GM12878 (cell line): ENCODE measurements around the gene FEM1B. TPM values are rescaled to one million over a fixed set of nuclear protein-coding genes. Genes with fewer than 3 reads are reported as not detected.

Experiments used
- ATAC-seq: fragments of 200-7000 bp; cut with Tn5 transposase; 3 replicates; pipeline ENCODE4 v1.9.1; 2020; ENCODE audit warnings: mild to moderate bottlenecking, moderate library complexity
- BruUV-seq: library from RNA; stranded (reverse); fragments of 400-500 nt; replicated peaks from 2 replicates; lab custom pipeline; 2021; lab: Mats Ljungman, UMichigan
- CTCF ChIA-PET: fragments of 300-600 bp; sonication (Branson Sonifier 250); formaldehyde crosslinking; extraction: SDS; loops from one replicate; lab custom pipeline; 2021; ENCODE audit warnings: inconsistent platforms; lab: Yijun Ruan, JAX
- POLR2A ChIA-PET: fragments of 350-600 bp; formaldehyde crosslinking; extraction: SDS; loops from one replicate; lab custom pipeline; 2021; ENCODE audit warnings: inconsistent platforms; lab: Charles Lee
- RAD21 ChIA-PET: fragments of 300-600 bp; sonication (Branson Sonifier 250); formaldehyde crosslinking; loops from one replicate; lab custom pipeline; 2023; ENCODE audit warnings: antibody characterized with exemption; ENCODE audit not compliant: unreplicated experiment; lab: Charles Lee
- SMC1A ChIA-PET: fragments of 300-600 bp; sonication (Branson Sonifier 250); formaldehyde crosslinking; loops from one replicate; lab custom pipeline; 2023; ENCODE audit not compliant: unreplicated experiment, uncharacterized antibody; lab: Charles Lee
- DNase-seq: peaks from one replicate; pipeline ENCODE4 v3.0.0-alpha.2; 2011; ENCODE audit warnings: low read depth, low spot score
- FAIRE-seq: peaks from 3 replicates; lab custom pipeline; 2011; peaks lifted over from hg19 to GRCh38; lab: Jason Lieb, UNC
- H2AFZ ChIP-seq: 2 replicates; pipeline ENCODE4 v1.6.0; 2011; ENCODE audit warnings: low read depth, low read length, control low read depth; ENCODE audit not compliant: control insufficient read depth
- H3K27ac ChIP-seq: 2 replicates; pipeline ENCODE4 v1.5.1; 2011; ENCODE audit warnings: control low read depth; ENCODE audit not compliant: control insufficient read depth, insufficient read depth
- H3K27me3 ChIP-seq, 2 experiments: replicated peaks in 1 of 2; 2 replicates each; pipeline versions ENCODE4 v1.6.0 to v1.6.1; 2011; ENCODE audit warnings: low read length in 1 of 2; ENCODE audit not compliant: control insufficient read depth in 2 of 2, insufficient read depth in 2 of 2
- H3K36me3 ChIP-seq, 2 experiments: 2 replicates each; pipeline ENCODE4 v1.5.1; 2011; ENCODE audit warnings: low read length in 1 of 2; ENCODE audit not compliant: control insufficient read depth in 2 of 2, insufficient read depth in 2 of 2
- H3K4me1 ChIP-seq: 2 replicates; pipeline ENCODE4 v1.6.1; 2011; ENCODE audit warnings: mild to moderate bottlenecking, low read length, moderate library complexity, mixed read lengths; ENCODE audit not compliant: control insufficient read depth, insufficient read depth
- H3K4me2 ChIP-seq: 2 replicates; pipeline ENCODE4 v1.6.0; 2011; ENCODE audit warnings: control low read depth; ENCODE audit not compliant: control insufficient read depth, insufficient read depth
- H3K4me3 ChIP-seq: fragments of 200-600 bp; sonication (generic); 2 replicates; pipeline ENCODE4 v1.5.1; 2016
- H3K79me2 ChIP-seq: 2 replicates; pipeline ENCODE4 v1.6.0; 2011; ENCODE audit warnings: low read length; ENCODE audit not compliant: control insufficient read depth, insufficient read depth
- H3K9ac ChIP-seq: 2 replicates; pipeline ENCODE4 v1.8.0; 2011; ENCODE audit warnings: low read length, control low read depth, mixed read lengths; ENCODE audit not compliant: control insufficient read depth, insufficient read depth
- H3K9me3 ChIP-seq: replicated peaks from 3 replicates; pipeline ENCODE4 v1.5.1; 2011; ENCODE audit warnings: mild to moderate bottlenecking, low read length; ENCODE audit not compliant: control insufficient read depth, insufficient read depth
- H4K20me1 ChIP-seq: 2 replicates; pipeline ENCODE4 v1.6.0; 2011; ENCODE audit not compliant: control insufficient read depth, insufficient read depth
- WGBS: methylation state at CpG from one replicate; pipeline ENCODE4 v1.1.6; 2016; ENCODE audit warnings: low lambda C conversion rate; ENCODE audit not compliant: insufficient replicate concordance, insufficient coverage; ENCODE audit errors: missing lambda C conversion rate; 5-methylcytosine and 5-hydroxymethylcytosine counted together
- in situ Hi-C: fragments of 300-500 bp; cut with MboI; formaldehyde crosslinking; loops from 9 replicates; pipeline ENCODE4 v1.14.3; 2018; ENCODE audit warnings: mixed read lengths
- intact Hi-C: fragments of 100-400 bp; cut with micrococcal nuclease; formaldehyde crosslinking; loops from one replicate; pipeline ENCODE4 v1.14.2; 2022; ENCODE audit not compliant: unreplicated experiment
- polyA plus RNA-seq, 11 experiments: library from polyadenylated mRNA; depleted of rRNA in 4 of 11; unstranded in 6 of 11; stranded (reverse) in 5 of 11; fragments of >200 nt; fragmentation: Nextera tagmentation in 4 of 11; fragmentation: Illumina TruSeq in 1 of 11; extraction: Ambion mirVana in 4 of 11; extraction: Trizol in 1 of 11; gene quantifications; 1 replicate in 1 of 11; 2 replicates in 10 of 11; pipeline versions ENCODE4 v1.2.1 to v1.2.3, GENCODE V29; 2011 to 2016; ENCODE audit warnings: inconsistent platforms in 2 of 11, missing spikeins in 2 of 11, low read depth in 1 of 11
- total RNA-seq, 4 experiments: library from RNA; depleted of rRNA in 3 of 4; stranded (reverse); fragments of >200 nt in 3 of 4; fragmentation: Illumina TruSeq in 1 of 4; extraction: Trizol in 1 of 4; gene quantifications; 2 replicates each; pipeline versions ENCODE4 v1.2.1 to v1.2.3, GENCODE V29; 2013 to 2021
- TF ChIP-seq, protein P1 (sequence below): IDR thresholded peaks from 2 replicates; pipeline ENCODE4 v1.6.1; 2011; ENCODE audit warnings: low read depth, low read length, improper control_type of control experiment, borderline replicate concordance
- TF ChIP-seq, protein P2 (sequence below): fragments of 450-650 bp; IDR thresholded peaks from 2 replicates; pipeline ENCODE4 v1.6.1; 2017; ENCODE audit warnings: mild to moderate bottlenecking, moderate library complexity

Gene FEM1B
- total and polyA plus RNA-seq, 10 of the 15 experiments (the other 5 are each of a cell fraction or from before 2014, with no cell fraction given), result 5.5 to 61.1 (median 18.2) TPM

DNA sequence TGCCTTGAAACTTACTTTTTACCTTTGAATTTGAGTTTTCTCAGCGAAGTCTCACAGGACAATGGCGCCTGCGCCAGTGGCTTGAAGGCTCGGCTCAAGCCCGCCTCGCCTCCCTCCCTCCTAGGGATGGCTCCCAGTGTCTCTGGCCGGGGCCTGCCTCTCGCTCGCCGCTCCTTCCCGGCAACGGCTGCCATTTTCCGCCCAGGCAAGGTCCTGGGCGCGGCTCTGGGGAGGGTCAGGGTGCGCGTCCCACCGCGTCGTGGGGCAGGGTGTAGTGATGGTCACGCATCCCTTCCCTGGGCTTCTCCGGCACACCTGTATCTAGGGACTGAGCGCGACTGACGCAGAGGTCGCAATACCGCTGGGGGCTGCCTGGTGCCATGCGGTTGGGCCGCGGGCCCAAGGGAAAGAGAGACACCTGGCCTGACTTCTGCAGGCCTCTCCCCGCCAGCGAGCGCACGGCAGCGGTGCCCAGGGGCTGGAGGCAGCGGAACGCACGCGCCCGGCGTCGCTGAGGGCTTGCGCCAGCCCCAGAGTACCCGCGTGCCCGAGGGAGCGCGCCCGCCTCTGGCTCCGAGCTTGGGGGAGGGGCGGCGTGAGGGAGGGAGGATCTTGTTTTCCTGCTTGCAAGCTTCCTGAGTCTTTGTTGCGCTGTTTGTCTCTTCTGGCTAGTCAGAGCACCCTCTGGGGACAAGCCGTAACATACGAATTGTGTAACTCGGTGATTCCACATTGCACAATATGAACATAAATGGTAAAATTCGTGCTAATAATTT is 20.7 kb upstream of the FEM1B start:
- ChIA-PET RAD21 (interaction anchor here (0.9 to 1.0 kb wide), 2 partner anchors 50 kb away, joined by 3 read pairs; no protein-coding TSS in a partner anchor), POLR2A (no interaction called here), SMC1A (no interaction called here), CTCF (no interaction called here)
- FAIRE-seq (no peak), ATAC-seq (peak; percentile 61), DNase-seq (no peak)
- WGBS, result 20% methylated on average over 55 of the region's 57 CpGs
- Histone ChIP-seq H3K36me3 (no peaks in the 10 kb centered on the region), H3K9ac (no peak overlapping the region), H3K4me2 (peak overlapping the region; percentile 68), H3K4me1 (no peaks in the 10 kb centered on the region), H3K79me2 (no peaks in the 10 kb centered on the region), H3K27me3 (no peaks in the 10 kb centered on the region; a peak in 2 of 4 replicates), H2AFZ (peak overlapping the region; percentile 57), H4K20me1 (no peaks in the 10 kb centered on the region), H3K9me3 (no peaks in the 10 kb centered on the region), H3K27ac (no peak overlapping the region), H3K4me3 (no peak overlapping the region; the same call in 1 of the 2 replicates)
- TF ChIP-seq, protein P1, sequence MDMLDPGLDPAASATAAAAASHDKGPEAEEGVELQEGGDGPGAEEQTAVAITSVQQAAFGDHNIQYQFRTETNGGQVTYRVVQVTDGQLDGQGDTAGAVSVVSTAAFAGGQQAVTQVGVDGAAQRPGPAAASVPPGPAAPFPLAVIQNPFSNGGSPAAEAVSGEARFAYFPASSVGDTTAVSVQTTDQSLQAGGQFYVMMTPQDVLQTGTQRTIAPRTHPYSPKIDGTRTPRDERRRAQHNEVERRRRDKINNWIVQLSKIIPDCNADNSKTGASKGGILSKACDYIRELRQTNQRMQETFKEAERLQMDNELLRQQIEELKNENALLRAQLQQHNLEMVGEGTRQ, result no peak
- TF ChIP-seq, protein P2, sequence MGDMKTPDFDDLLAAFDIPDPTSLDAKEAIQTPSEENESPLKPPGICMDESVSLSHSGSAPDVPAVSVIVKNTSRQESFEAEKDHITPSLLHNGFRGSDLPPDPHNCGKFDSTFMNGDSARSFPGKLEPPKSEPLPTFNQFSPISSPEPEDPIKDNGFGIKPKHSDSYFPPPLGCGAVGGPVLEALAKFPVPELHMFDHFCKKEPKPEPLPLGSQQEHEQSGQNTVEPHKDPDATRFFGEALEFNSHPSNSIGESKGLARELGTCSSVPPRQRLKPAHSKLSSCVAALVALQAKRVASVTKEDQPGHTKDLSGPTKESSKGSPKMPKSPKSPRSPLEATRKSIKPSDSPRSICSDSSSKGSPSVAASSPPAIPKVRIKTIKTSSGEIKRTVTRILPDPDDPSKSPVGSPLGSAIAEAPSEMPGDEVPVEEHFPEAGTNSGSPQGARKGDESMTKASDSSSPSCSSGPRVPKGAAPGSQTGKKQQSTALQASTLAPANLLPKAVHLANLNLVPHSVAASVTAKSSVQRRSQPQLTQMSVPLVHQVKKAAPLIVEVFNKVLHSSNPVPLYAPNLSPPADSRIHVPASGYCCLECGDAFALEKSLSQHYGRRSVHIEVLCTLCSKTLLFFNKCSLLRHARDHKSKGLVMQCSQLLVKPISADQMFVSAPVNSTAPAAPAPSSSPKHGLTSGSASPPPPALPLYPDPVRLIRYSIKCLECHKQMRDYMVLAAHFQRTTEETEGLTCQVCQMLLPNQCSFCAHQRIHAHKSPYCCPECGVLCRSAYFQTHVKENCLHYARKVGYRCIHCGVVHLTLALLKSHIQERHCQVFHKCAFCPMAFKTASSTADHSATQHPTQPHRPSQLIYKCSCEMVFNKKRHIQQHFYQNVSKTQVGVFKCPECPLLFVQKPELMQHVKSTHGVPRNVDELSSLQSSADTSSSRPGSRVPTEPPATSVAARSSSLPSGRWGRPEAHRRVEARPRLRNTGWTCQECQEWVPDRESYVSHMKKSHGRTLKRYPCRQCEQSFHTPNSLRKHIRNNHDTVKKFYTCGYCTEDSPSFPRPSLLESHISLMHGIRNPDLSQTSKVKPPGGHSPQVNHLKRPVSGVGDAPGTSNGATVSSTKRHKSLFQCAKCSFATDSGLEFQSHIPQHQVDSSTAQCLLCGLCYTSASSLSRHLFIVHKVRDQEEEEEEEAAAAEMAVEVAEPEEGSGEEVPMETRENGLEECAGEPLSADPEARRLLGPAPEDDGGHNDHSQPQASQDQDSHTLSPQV, result no peak
- intact Hi-C loops, result no loop called here
- in situ Hi-C loops, result no loop called here
- no TSS peak for BruUV-seq
